Liver (tissue), 3 donors: ENCODE results near the gene LTBP4.
"Not testable (repeated sequence)": the region's sequence is repeated elsewhere in the genome, so short reads cannot be mapped to it uniquely, and the experiment has no call there.

Source experiments
- CTCF ChIP-seq: fragments of 150-350 bp; IDR thresholded peaks from 2 replicates; pipeline ENCODE4 v1.5.1; 2017; ENCODE audit warnings: improper control_type of control experiment, low read depth, low read length; ENCODE audit not compliant: missing input control
- MAX ChIP-seq: IDR thresholded peaks from 2 replicates; pipeline ENCODE4 v1.6.1; 2016; ENCODE audit warnings: antibody characterized with exemption
- SP1 ChIP-seq: IDR thresholded peaks from 2 replicates; pipeline ENCODE4 v1.6.1; 2018; ENCODE audit warnings: antibody characterized with exemption, mild to moderate bottlenecking
- YY1 ChIP-seq: IDR thresholded peaks from 2 replicates; pipeline ENCODE4 v1.6.1; 2016; ENCODE audit warnings: antibody characterized with exemption, mild to moderate bottlenecking
- donor health status: healthy.
- donor health status: healthy.

- not testable (repeated sequence) for TF ChIP-seq CTCF, SP1, YY1, MAX
Observed at GRCh38 chr19:40649903-40650675, 48.9 kb downstream of the LTBP4 start.
